PC-9 (cell line): ENCODE measurements around the gene LRCH4. TPM values are rescaled to one million over a fixed set of nuclear protein-coding genes. Genes with fewer than 3 reads are reported as not detected.

ENCODE experiments used
- BruUV-seq: library from RNA; stranded (reverse); fragments of 400-500 nt; replicated peaks from 2 replicates; lab custom pipeline; 2021; lab: Mats Ljungman, UMichigan
- CTCF ChIA-PET: fragments of 300-600 bp; sonication (Branson Sonifier 250); formaldehyde crosslinking; loops from one replicate; lab custom pipeline; 2022; ENCODE audit warnings: antibody characterized with exemption; lab: Charles Lee
- POLR2A ChIA-PET: fragments of 300-600 bp; sonication (Branson Sonifier 250); formaldehyde crosslinking; loops from one replicate; lab custom pipeline; 2022; ENCODE audit warnings: antibody characterized with exemption; ENCODE audit not compliant: unreplicated experiment; lab: Charles Lee
- DNase-seq, 2 experiments: peaks; one replicate each; pipeline versions ENCODE4 v3.0.0 to v3.0.0-alpha.2; 2015 to 2022; ENCODE audit warnings: mixed read lengths in 1 of 2
- H2AFZ ChIP-seq: fragments of 200-600 bp; sonication (generic); 2 replicates; pipeline ENCODE4 v1.8.1; 2017; ENCODE audit warnings: antibody characterized with exemption
- H3F3A ChIP-seq: fragments of 200-600 bp; sonication (generic); 2 replicates; pipeline ENCODE4 v1.8.1; 2017; ENCODE audit warnings: antibody characterized with exemption, mild to moderate bottlenecking, low read depth; ENCODE audit not compliant: insufficient read depth
- H3K27ac ChIP-seq: fragments of 200-600 bp; sonication (generic); 2 replicates; pipeline ENCODE4 v1.6.1; 2016; ENCODE audit warnings: mixed run types
- H3K27me3 ChIP-seq: fragments of 200-600 bp; sonication (generic); 2 replicates; pipeline ENCODE4 v1.6.1; 2016; ENCODE audit warnings: low read depth, mixed run types; ENCODE audit not compliant: insufficient read depth
- H3K36me3 ChIP-seq: fragments of 200-600 bp; sonication (generic); 2 replicates; pipeline ENCODE4 v1.6.1; 2016; ENCODE audit warnings: low read depth, mixed run types
- H3K4me1 ChIP-seq: fragments of 200-600 bp; sonication (generic); replicated peaks from 2 replicates; pipeline ENCODE4 v1.6.1; 2016; ENCODE audit warnings: mixed run types; ENCODE audit not compliant: insufficient read depth
- H3K4me2 ChIP-seq: fragments of 200-600 bp; sonication (generic); 2 replicates; pipeline ENCODE4 v1.6.1; 2017; ENCODE audit warnings: mixed run types
- H3K4me3 ChIP-seq: fragments of 200-600 bp; sonication (generic); 2 replicates; pipeline ENCODE4 v1.6.1; 2016; ENCODE audit warnings: mixed run types
- H3K79me2 ChIP-seq: fragments of 200-600 bp; sonication (generic); 2 replicates; pipeline ENCODE4 v1.6.1; 2017; ENCODE audit warnings: low read depth, mixed run types
- H3K9me2 ChIP-seq: fragments of 200-600 bp; sonication (generic); 2 replicates; pipeline ENCODE4 v1.8.1; 2017; ENCODE audit warnings: mild to moderate bottlenecking; ENCODE audit not compliant: insufficient read depth
- H3K9me3 ChIP-seq: fragments of 200-600 bp; sonication (generic); 2 replicates; pipeline ENCODE4 v1.8.1; 2016; ENCODE audit warnings: low read depth; ENCODE audit not compliant: insufficient read depth
- H4K20me1 ChIP-seq: fragments of 200-600 bp; sonication (generic); 2 replicates; pipeline ENCODE4 v1.8.1; 2017; ENCODE audit not compliant: insufficient read depth
- EZH2 ChIP-seq: fragments of 200-600 bp; sonication (generic); IDR thresholded peaks from 2 replicates; pipeline ENCODE4 v1.8.0; 2017; ENCODE audit warnings: antibody characterized with exemption, low read depth
- intact Hi-C: fragments of 100-400 bp; cut with micrococcal nuclease; formaldehyde crosslinking; loops from one replicate; pipeline ENCODE4 v1.10.0; 2022; ENCODE audit not compliant: unreplicated experiment
- total RNA-seq: library from RNA; stranded (reverse); gene quantifications from 2 replicates; pipeline ENCODE4 v1.2.3, GENCODE V29; 2021
- TF ChIP-seq, protein P1 (sequence below): fragments of 200-600 bp; sonication (generic); conservative IDR thresholded peaks from 2 replicates; pipeline ENCODE4 v1.6.1; 2017; ENCODE audit warnings: mixed run types, antibody characterized with exemption, mild to moderate bottlenecking, moderate library complexity

Gene LRCH4
- total RNA-seq, 1 experiment from 2014 or later, result 89.6 TPM

DNA sequence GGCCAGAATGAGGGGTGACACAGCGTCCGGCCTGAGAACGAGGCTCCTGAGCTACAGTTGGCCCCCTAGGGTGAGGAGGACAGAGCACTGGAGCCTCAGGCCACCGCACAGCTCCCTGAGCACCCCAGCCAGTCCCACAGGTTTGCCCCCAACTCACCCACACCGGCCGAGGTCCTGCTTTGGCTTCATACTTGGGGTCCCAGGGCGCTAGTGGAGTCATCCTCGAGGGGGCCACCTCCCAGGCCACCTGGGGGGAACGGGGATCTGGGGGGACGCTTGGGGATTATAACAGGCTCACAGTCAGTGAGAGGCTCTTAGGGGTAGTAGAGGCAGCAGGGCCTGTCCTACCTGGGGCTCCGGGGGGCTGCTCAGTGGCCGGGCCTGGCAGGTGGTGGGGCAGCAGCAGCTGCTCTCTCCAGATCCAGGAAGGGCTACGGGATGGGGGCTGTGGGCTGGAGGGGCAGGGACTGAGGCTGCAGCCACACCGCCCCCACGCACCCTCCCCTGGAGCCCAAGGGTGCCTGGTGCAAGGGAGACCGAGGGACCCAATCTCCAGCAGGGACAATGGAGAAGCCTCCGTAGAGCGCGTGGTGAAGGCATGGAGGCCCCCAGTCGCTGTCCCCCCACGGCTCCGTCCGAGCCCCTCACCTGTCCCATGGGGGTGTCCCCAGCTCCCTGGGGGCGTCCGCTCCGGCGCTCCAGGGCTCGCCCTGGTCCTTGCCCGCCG lies 12.8 kb downstream of the LRCH4 start:
- Histone ChIP-seq H2AFZ (no peak overlapping the region), H3K4me1 (no peaks in the 10 kb centered on the region), H3K4me2 (no peak overlapping the region), H3K9me2 (no peaks in the 10 kb centered on the region), H3K79me2 (no peaks in the 10 kb centered on the region), H3K4me3 (no peak overlapping the region), H4K20me1 (no peaks in the 10 kb centered on the region), H3K27me3 (no peaks in the 10 kb centered on the region), H3K27ac (no peak overlapping the region), H3F3A (peaks cover 6% of the 10 kb centered on the region; the same call in 1 of the 2 replicates), H3K36me3 (no peaks in the 10 kb centered on the region), H3K9me3 (no peaks in the 10 kb centered on the region)
- no TSS peak for BruUV-seq
- no peak for TF ChIP-seq EZH2
- TF ChIP-seq, protein P1, sequence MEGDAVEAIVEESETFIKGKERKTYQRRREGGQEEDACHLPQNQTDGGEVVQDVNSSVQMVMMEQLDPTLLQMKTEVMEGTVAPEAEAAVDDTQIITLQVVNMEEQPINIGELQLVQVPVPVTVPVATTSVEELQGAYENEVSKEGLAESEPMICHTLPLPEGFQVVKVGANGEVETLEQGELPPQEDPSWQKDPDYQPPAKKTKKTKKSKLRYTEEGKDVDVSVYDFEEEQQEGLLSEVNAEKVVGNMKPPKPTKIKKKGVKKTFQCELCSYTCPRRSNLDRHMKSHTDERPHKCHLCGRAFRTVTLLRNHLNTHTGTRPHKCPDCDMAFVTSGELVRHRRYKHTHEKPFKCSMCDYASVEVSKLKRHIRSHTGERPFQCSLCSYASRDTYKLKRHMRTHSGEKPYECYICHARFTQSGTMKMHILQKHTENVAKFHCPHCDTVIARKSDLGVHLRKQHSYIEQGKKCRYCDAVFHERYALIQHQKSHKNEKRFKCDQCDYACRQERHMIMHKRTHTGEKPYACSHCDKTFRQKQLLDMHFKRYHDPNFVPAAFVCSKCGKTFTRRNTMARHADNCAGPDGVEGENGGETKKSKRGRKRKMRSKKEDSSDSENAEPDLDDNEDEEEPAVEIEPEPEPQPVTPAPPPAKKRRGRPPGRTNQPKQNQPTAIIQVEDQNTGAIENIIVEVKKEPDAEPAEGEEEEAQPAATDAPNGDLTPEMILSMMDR, result no peak
- intact Hi-C loops, result no loop called here
- ChIA-PET POLR2A (no interaction called here), CTCF (no interaction called here)
- DNase-seq, result peak in 1 of 2 experiments; percentile 17

DNA sequence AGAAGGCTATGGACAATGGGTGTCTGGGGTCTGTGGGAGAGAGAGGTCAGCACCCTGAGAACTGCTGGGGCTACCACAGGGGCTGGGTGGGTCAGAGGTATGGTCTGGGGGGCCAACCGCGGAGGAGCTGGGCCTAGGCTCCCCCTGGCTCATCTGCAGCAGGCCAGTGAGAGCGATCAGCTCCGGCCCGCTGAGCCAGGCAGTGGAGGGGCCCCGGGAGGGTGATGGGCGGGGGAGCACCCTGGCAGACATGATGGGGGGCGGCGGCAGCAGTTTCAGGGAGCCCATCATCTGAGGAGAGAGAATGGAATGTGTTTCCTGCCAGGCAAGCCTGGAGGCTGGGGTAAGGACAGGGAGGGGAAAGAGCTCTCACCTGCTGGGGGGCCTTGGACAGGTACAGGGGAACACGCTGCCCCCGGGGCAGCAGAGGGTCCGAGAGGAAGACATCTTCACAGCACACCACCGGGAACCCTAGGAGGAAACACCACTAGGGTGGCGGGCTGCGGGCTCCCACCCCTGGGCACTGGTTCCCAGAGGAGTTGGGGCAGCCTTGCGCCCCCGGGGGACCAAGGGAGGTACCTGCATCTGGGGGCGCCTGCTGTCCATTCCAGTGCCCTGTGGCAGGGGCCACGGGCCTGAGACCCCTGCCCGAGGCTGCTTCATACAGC lies 13.5 kb downstream of the LRCH4 start:
- CTCF ChIA-PET, result no interaction called here
- Histone ChIP-seq H3F3A (peaks cover 6% of the 10 kb centered on the region), H4K20me1 (no peaks in the 10 kb centered on the region), H3K36me3 (no peaks in the 10 kb centered on the region), H3K27me3 (no peaks in the 10 kb centered on the region), H3K4me3 (no peak overlapping the region), H3K9me3 (no peaks in the 10 kb centered on the region), H3K4me1 (no peaks in the 10 kb centered on the region), H3K4me2 (no peak overlapping the region), H3K27ac (no peak overlapping the region), H3K79me2 (no peaks in the 10 kb centered on the region), H3K9me2 (no peaks in the 10 kb centered on the region), H2AFZ (no peak overlapping the region)
- TF ChIP-seq, protein P1, result no peak
- TF ChIP-seq EZH2, result no peak
- intact Hi-C loops, result no loop called here
- no TSS peak for BruUV-seq
- POLR2A ChIA-PET, result no interaction called here
- DNase-seq, result no peak

DNA sequence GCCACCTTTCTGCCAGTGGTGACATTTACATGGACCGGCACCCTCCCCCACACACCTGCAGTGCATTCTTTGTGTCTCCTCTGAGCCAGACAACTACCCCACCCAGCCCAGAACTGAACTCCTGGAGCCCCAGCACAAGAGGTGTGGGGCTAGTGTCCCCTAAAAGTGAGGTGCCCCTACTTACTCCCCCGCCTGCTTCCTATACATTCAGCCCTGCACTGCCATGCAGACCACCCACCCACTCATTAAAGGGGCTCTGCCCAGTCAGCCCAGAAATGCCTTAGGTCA lies 14.2 kb downstream of the LRCH4 start:
- Histone ChIP-seq H4K20me1 (no peaks in the 10 kb centered on the region), H3K27ac (no peak overlapping the region), H3K4me2 (no peak overlapping the region), H3K27me3 (no peaks in the 10 kb centered on the region), H3K4me1 (no peaks in the 10 kb centered on the region), H3K79me2 (no peaks in the 10 kb centered on the region), H3K36me3 (no peaks in the 10 kb centered on the region), H3F3A (peaks cover 11% of the 10 kb centered on the region), H3K4me3 (no peak overlapping the region), H2AFZ (no peak overlapping the region), H3K9me3 (no peaks in the 10 kb centered on the region), H3K9me2 (no peaks in the 10 kb centered on the region)
- intact Hi-C loops, result no loop called here
- TF ChIP-seq, protein P1, result no peak
- TF ChIP-seq EZH2, result no peak
- no peak for DNase-seq
- POLR2A ChIA-PET, result interaction anchor here (0.7 kb wide), 1 partner anchor 13 kb away, joined by 3 read pairs; no protein-coding TSS in a partner anchor
- no TSS peak for BruUV-seq
- CTCF ChIA-PET, result interaction anchor here (0.6 to 1.1 kb wide), 2 partner anchors 17 to 33 kb away, joined by 4 to 6 read pairs; partner anchors contain the start of gene AGFG2
